ENCODE results near the gene LSM3. TPM values are rescaled to one million over a fixed set of nuclear protein-coding genes. Genes with fewer than 3 reads are reported as not detected.

LSM3 gene
- total RNA-seq, 4 donors from 2014 or later, result 7.9 to 15.6 (median 12.7) TPM

GRCh38 chr3:14209581-14210289 is 31.1 kb downstream of the LSM3 start:
- Histone ChIP-seq H3K27ac (no peak overlapping the region), H3K4me1 (peaks cover 0 to 3% (median 0%) of the 10 kb centered on the region in 3 donors), H3K36me3 (no peaks in the 10 kb centered on the region), H3K4me3 (no peak overlapping the region), H3K9me3 (no peaks in the 10 kb centered on the region), H3K27me3 (no peaks in the 10 kb centered on the region)
- WGBS, 2 donors (ENCODE audit: low coverage in 1 of 2), result 53 to 74% methylated on average over 6 to 12 of the region's 14 CpGs
- ATAC-seq, result no peak
- TF ChIP-seq EP300 (IDR thresholded peaks at IDR 0.05), result no peak

DNA sequence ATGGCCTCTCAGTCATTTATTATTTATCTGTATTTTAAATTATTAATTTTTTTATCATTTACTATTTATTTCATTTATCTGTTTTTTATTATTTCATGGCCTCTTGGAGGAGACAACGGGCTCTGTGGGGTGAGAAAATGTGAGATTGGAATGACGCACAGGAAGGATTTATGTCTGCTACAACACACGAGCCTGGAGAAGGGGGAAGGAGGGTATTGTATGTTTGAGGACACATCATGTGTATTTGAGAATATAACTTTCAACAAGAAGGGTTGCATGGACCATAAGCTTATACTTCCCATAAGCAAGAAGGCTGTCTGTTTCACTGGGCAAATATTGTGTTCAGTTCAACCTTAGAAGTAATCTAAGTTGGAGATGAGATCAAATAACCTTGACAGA is 31.7 kb downstream of the LSM3 start:
- 81 to 93% methylated on average over 2 to 3 of the region's 3 CpGs for WGBS, 2 donors (ENCODE audit: low coverage in 1 of 2)
- Histone ChIP-seq H3K36me3 (no peaks in the 10 kb centered on the region), H3K4me3 (no peak overlapping the region), H3K27ac (no peak overlapping the region), H3K27me3 (no peaks in the 10 kb centered on the region), H3K9me3 (no peaks in the 10 kb centered on the region), H3K4me1 (no peaks in the 10 kb centered on the region)
- no peak for ATAC-seq
- TF ChIP-seq POLR2A (IDR thresholded peaks at IDR 0.05), result no peak
- TF ChIP-seq EP300 (IDR thresholded peaks at IDR 0.05), result no peak
- no peak for TF ChIP-seq POLR2AphosphoS5 (IDR thresholded peaks at IDR 0.05)
- TF ChIP-seq, protein P1, sequence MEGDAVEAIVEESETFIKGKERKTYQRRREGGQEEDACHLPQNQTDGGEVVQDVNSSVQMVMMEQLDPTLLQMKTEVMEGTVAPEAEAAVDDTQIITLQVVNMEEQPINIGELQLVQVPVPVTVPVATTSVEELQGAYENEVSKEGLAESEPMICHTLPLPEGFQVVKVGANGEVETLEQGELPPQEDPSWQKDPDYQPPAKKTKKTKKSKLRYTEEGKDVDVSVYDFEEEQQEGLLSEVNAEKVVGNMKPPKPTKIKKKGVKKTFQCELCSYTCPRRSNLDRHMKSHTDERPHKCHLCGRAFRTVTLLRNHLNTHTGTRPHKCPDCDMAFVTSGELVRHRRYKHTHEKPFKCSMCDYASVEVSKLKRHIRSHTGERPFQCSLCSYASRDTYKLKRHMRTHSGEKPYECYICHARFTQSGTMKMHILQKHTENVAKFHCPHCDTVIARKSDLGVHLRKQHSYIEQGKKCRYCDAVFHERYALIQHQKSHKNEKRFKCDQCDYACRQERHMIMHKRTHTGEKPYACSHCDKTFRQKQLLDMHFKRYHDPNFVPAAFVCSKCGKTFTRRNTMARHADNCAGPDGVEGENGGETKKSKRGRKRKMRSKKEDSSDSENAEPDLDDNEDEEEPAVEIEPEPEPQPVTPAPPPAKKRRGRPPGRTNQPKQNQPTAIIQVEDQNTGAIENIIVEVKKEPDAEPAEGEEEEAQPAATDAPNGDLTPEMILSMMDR (IDR thresholded peaks at IDR 0.05), result no peak

DNA sequence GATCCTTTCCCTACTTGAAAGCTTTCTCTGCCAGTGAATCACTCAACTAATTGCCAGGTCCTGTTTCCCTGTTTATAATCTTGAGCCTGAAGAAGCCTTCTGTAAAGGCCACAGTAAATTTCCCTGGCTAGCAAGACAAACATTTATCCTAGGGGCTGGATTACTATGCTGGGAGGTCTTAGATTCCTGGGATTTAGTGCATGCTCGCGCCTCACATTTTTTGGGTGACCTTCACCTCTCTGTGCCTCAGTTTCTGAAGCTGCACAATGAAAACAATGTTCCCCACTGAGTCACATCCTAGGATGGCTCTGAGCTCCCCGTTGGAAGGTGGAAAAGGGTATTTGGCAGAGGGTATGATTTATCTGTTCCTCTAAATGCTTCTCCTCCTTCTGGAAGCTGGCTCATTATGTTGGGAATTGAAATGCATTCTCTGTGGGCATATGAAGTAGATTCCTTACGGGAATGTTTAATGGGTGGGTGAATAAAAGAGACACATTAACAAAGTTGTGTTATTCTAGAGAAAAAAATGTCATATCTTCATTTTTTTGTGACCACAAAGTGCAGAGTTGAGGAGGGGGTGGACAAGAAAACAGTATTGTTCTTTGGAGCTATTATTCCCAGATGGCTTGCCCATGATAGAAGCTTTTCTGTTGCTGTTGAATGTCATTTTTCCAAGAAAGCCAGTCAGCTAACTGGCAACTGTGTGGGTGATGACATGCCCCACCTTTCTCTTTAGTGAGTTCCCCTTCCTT is 32.4 kb downstream of the LSM3 start:
- Histone ChIP-seq H3K4me3 (no peak overlapping the region), H3K9me3 (no peaks in the 10 kb centered on the region), H3K4me1 (no peaks in the 10 kb centered on the region), H3K27ac (no peak overlapping the region), H3K27me3 (no peaks in the 10 kb centered on the region), H3K36me3 (no peaks in the 10 kb centered on the region)
- 50 to 71% methylated on average over 1 to 3 of the region's 4 CpGs for WGBS, 2 donors (ENCODE audit: low coverage in 1 of 2)
- ATAC-seq, result no peak
- TF ChIP-seq POLR2AphosphoS5 (IDR thresholded peaks at IDR 0.05) (no peak), EP300 (IDR thresholded peaks at IDR 0.05) (no peak), POLR2A (IDR thresholded peaks at IDR 0.05) (no peak)
- TF ChIP-seq, protein P1 (IDR thresholded peaks at IDR 0.05), result no peak

DNA sequence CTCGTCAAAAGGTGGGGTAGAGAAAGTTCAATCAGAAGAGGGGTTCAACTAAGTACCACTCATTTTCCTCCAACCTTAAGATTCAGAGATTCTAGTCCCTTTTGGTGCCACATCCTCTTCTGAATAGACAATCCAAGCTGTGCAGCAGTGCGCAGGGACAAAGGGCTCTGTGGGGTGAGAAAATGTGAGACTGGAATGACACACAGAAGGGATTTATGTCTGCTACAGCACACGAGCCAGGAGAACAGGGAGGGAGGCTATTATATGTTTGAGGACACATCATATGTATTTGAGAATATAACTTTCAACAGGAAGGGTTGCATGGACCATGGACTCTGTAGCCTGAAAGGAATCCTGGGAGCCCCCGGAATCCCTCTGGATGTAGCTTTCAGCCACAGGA is 33.0 kb downstream of the LSM3 start:
- ATAC-seq, result no peak
- no peak overlapping the region for H3K4me3 ChIP-seq
- no peak for TF ChIP-seq EP300 (IDR thresholded peaks at IDR 0.05)
- TF ChIP-seq, protein P1 (IDR thresholded peaks at IDR 0.05), result no peak
- no peak for TF ChIP-seq POLR2AphosphoS5 (IDR thresholded peaks at IDR 0.05)
- no peak for TF ChIP-seq POLR2A (IDR thresholded peaks at IDR 0.05)
- no peaks in the 10 kb centered on the region for H3K9me3 ChIP-seq
- H3K27me3 ChIP-seq, result no peaks in the 10 kb centered on the region
- no peaks in the 10 kb centered on the region for H3K36me3 ChIP-seq
- H3K4me1 ChIP-seq, result no peaks in the 10 kb centered on the region
- H3K27ac ChIP-seq, result no peak overlapping the region
- WGBS, 2 donors (ENCODE audit: low coverage in 1 of 2), result 73 to 78% methylated on average over 4 of the region's 4 CpGs

GRCh38 chr3:14212032-14212431 is 33.4 kb downstream of the LSM3 start:
- Histone ChIP-seq H3K27me3 (no peaks in the 10 kb centered on the region), H3K36me3 (no peaks in the 10 kb centered on the region), H3K9me3 (no peaks in the 10 kb centered on the region), H3K4me1 (no peaks in the 10 kb centered on the region), H3K27ac (no peak overlapping the region), H3K4me3 (no peak overlapping the region)
- TF ChIP-seq, protein P1 (IDR thresholded peaks at IDR 0.05), result no peak
- TF ChIP-seq POLR2AphosphoS5 (IDR thresholded peaks at IDR 0.05), result no peak
- no peak for TF ChIP-seq EP300 (IDR thresholded peaks at IDR 0.05)
- no peak for TF ChIP-seq POLR2A (IDR thresholded peaks at IDR 0.05)
- 98 to 100% methylated on average over 2 to 3 of the region's 3 CpGs for WGBS, 2 donors (ENCODE audit: low coverage in 1 of 2)
- ATAC-seq, result no peak

Measured in gastroesophageal sphincter (tissue), 4 donors.